Stimulated activated naive CD8-positive, alpha-beta T cell treated with anti-CD3 and anti-CD28 coated beads, Interleukin-15, Interleukin-2, amounts not matched to agents 100 ng/mL and 50 ng/mL, for 24 hours (primary cell): Measurements from ENCODE around the gene SNURF.
"Not testable (repeated sequence)": the region's sequence is repeated elsewhere in the genome, so short reads cannot be mapped to it uniquely, and the experiment has no call there.

Experiments used
- H3K27ac Mint-ChIP-seq: one replicate; pipeline ENCODE4 v1.8.0; 2021; ENCODE audit warnings: mild to moderate bottlenecking, mixed read lengths
- H3K27me3 Mint-ChIP-seq: one replicate; pipeline ENCODE4 v1.8.0; 2021; ENCODE audit warnings: mixed read lengths
- H3K36me3 Mint-ChIP-seq: one replicate; pipeline ENCODE4 v1.8.0; 2021; ENCODE audit warnings: low read depth, mixed read lengths
- H3K4me1 Mint-ChIP-seq: one replicate; pipeline ENCODE4 v1.8.0; 2021; ENCODE audit warnings: low read depth, mixed read lengths
- H3K4me3 Mint-ChIP-seq: one replicate; pipeline ENCODE4 v1.8.0; 2021; ENCODE audit warnings: mild to moderate bottlenecking, mixed read lengths
- H3K9me3 Mint-ChIP-seq: one replicate; pipeline ENCODE4 v1.8.0; 2021; ENCODE audit warnings: mixed read lengths

SNURF gene, protein sequence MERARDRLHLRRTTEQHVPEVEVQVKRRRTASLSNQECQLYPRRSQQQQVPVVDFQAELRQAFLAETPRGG

DNA sequence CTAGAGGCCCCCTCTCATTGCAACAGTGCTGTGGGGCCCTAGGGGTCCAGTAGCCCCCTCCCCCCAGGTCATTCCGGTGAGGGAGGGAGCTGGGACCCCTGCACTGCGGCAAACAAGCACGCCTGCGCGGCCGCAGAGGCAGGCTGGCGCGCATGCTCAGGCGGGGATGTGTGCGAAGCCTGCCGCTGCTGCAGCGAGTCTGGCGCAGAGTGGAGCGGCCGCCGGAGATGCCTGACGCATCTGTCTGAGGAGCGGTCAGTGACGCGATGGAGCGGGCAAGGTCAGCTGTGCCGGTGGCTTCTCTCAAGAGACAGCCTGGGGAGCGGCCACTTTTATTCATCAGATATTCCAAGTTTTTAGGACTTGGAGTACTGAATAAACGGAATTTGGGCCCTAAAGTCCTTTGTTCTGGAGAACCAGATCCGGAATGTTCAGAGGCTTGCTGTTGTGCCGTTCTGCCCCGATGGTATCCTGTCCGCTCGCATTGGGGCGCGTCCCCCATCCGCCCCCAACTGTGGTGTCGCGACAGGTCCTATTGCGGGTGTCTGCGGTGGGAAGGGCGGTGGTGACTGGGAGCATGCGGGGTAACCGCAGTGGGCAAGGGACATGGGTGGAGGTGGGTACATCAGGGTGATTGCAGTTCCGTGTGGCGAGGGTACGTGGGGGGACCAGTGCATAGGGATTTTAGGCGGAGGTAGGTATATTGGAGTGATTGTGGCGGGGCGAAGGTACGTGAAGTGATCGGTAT is at the start of gene SNURF, which contains the start of gene SNRPN:
Gene SNURF (plus strand): TSS at position 205 of the 748 bp plus-strand sequence. CDS start 62 bp downstream, at position 267.
Gene SNRPN (plus strand): TSS at position 205 of the 748 bp plus-strand sequence. CDS start 19,467 bp downstream, outside the sequence.
- Mint-ChIP-seq H3K9me3 (peaks cover 5% of the 10 kb centered on the region), H3K27ac (peak within 1 kb of the TSS; percentile 95), H3K27me3 (no peaks in the 10 kb centered on the region), H3K4me1 (peaks cover 15% of the 10 kb centered on the region), H3K36me3 (peaks cover 6% of the 10 kb centered on the region), H3K4me3 (peak within 1 kb of the TSS; percentile 93)

DNA sequence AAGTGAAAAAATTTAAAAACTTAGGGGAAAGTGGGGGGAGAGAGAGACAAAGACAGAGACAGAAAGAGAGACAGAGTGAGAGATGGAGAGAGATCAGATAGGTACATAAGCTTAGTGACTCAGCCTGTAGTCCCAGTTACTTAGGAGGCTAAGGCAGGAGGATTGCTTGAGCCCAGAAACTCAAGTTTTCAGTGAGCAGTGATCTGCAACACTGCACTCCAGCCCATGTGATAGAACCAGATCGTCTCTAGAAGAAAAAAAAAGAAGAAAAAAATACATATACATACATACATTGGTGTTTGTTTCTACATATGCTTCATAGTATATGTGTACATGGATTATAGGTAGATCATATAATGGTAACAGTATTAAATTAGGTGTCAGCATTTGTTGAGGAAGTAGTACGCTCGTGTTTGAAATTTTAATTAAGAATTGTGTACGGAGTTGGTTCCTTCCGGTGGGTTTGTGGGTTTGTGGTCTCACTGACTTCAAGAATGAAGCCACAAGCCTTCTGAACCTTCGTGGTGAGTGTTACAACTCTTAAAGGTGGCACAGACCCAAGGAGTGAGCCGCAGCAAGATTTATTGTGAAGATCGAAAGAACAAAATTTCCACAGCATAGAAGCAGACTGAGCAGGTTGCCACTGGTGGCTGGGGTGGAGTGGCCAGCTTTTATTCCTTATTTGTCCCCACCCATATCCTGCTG is 38.3 kb upstream of the SNURF start:
- H3K27ac Mint-ChIP-seq, result no peak overlapping the region
- H3K27me3 Mint-ChIP-seq, result no peaks in the 10 kb centered on the region
- H3K4me1 Mint-ChIP-seq, result peaks cover 3% of the 10 kb centered on the region
- no peak overlapping the region for H3K4me3 Mint-ChIP-seq
- peaks cover 30% of the 10 kb centered on the region for H3K9me3 Mint-ChIP-seq
- H3K36me3 Mint-ChIP-seq, result peaks cover 3% of the 10 kb centered on the region

GRCh38 chr15:24917431-24917830 is 37.4 kb upstream of the SNURF start:
- H3K36me3 Mint-ChIP-seq, result peaks cover 3% of the 10 kb centered on the region
- no peaks in the 10 kb centered on the region for H3K27me3 Mint-ChIP-seq
- H3K4me3 Mint-ChIP-seq, result no peak overlapping the region
- no peak overlapping the region for H3K27ac Mint-ChIP-seq
- peaks cover 3% of the 10 kb centered on the region for H3K4me1 Mint-ChIP-seq
- peaks cover 28% of the 10 kb centered on the region for H3K9me3 Mint-ChIP-seq

DNA sequence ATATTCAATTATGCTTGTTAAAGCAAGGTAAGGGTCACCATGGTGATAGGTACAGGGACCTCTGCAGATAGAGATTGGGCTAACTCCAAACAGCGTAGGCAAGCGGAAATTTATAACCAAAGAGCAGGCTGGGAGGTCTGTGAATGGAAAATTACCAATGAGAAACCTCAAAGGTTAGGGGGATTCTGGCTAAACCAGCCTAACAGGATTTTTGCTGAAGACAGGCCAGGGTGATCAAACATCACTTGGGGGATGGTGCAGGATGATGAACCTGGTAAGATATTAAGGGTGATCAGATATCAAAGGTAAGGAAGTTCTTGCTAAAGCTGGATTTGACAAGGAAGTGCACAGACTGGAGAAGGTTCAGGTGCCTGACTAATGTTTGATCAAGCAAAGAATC is 35.3 kb upstream of the SNURF start:
- peaks cover 28% of the 10 kb centered on the region for H3K9me3 Mint-ChIP-seq
- H3K4me3 Mint-ChIP-seq, result no peak overlapping the region
- peaks cover 3% of the 10 kb centered on the region for H3K36me3 Mint-ChIP-seq

GRCh38 chr15:24922781-24923180 is 32.0 kb upstream of the SNURF start:
- H3K4me1 Mint-ChIP-seq, H3K27me3 Mint-ChIP-seq, H3K27ac Mint-ChIP-seq, H3K36me3 Mint-ChIP-seq, H3K4me3 Mint-ChIP-seq: not testable (repeated sequence)
- peaks cover 17% of the 10 kb centered on the region for H3K9me3 Mint-ChIP-seq

More for the DNA sequence above, 35.3 kb upstream of the SNURF start:
- Mint-ChIP-seq H3K4me1 (peaks cover 3% of the 10 kb centered on the region), H3K27me3 (no peaks in the 10 kb centered on the region), H3K27ac (no peak overlapping the region)

- peaks cover 2% of the 10 kb centered on the region for H3K36me3 Mint-ChIP-seq
- peaks cover 23% of the 10 kb centered on the region for H3K9me3 Mint-ChIP-seq
- H3K4me1 Mint-ChIP-seq, result no peaks in the 10 kb centered on the region
- H3K27me3 Mint-ChIP-seq, result peaks cover 2% of the 10 kb centered on the region
- H3K27ac Mint-ChIP-seq, result no peak overlapping the region
- H3K4me3 Mint-ChIP-seq, result no peak overlapping the region
Observed at GRCh38 chr15:24924153-24924552, 30.6 kb upstream of the SNURF start.

GRCh38 chr15:24924621-24925020 is 30.2 kb upstream of the SNURF start:
- H3K9me3 Mint-ChIP-seq, result peaks cover 25% of the 10 kb centered on the region
- peaks cover 3% of the 10 kb centered on the region for H3K36me3 Mint-ChIP-seq
- H3K27me3 Mint-ChIP-seq, result peaks cover 3% of the 10 kb centered on the region
- no peak overlapping the region for H3K27ac Mint-ChIP-seq
- H3K4me3 Mint-ChIP-seq, result no peak overlapping the region
- H3K4me1 Mint-ChIP-seq, result no peaks in the 10 kb centered on the region

DNA sequence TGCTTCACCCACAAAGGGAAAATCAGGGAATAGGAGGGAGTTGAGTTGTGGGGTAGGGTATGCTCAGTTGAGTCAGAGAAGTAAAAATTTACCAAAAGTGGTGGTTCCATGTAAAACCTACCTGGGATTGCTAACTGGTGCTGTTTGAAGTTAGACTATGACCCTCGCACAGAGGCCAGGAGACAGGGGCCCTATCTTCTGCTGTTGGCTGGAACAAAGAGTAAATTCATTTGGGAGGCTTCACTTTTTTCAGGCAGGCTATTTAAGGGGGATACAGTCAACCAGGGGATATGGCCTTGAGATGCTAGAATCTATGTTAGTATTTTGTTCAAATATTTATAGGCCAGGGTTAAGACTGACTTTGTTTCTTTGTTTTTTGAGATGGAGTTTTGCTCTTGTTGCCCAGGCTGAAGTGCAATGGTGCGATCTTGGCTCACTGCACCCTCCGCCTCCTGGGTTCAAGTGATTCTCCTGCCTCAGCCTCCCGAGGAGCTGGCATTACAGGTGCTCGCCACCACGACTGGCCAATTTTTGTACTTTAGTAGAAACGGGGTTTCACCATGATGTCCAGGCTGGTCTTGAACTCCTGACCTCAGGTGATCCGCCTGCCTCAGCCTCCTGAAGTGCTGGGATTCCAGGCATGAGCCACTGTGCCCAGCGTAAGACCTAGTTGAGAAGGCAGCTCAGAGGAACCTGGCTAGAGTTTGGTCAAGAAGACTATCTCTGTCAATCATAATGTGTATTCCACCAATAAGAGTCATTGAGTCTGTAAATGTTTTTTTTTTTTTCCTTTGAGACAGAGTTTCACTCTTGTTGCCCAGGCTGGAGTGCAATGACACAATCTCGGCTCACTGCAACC is 22.7 kb upstream of the SNURF start:
- not testable (repeated sequence) for H3K36me3 Mint-ChIP-seq, H3K27ac Mint-ChIP-seq, H3K4me1 Mint-ChIP-seq, H3K27me3 Mint-ChIP-seq, H3K4me3 Mint-ChIP-seq
- H3K9me3 Mint-ChIP-seq, result peaks cover 31% of the 10 kb centered on the region

GRCh38 chr15:24933716-24934115 is 21.1 kb upstream of the SNURF start:
- Mint-ChIP-seq H3K4me1 (no peaks in the 10 kb centered on the region), H3K4me3 (no peak overlapping the region), H3K9me3 (peaks cover 34% of the 10 kb centered on the region), H3K27ac (no peak overlapping the region), H3K36me3 (peaks cover 3% of the 10 kb centered on the region), H3K27me3 (peaks cover 3% of the 10 kb centered on the region)

- not testable (repeated sequence) for H3K27ac Mint-ChIP-seq, H3K4me3 Mint-ChIP-seq, H3K36me3 Mint-ChIP-seq, H3K27me3 Mint-ChIP-seq, H3K4me1 Mint-ChIP-seq
- peaks cover 37% of the 10 kb centered on the region for H3K9me3 Mint-ChIP-seq
Observed at GRCh38 chr15:24938224-24938623, 16.6 kb upstream of the SNURF start.

- H3K4me1 Mint-ChIP-seq, result no peaks in the 10 kb centered on the region
- H3K9me3 Mint-ChIP-seq, result peaks cover 30% of the 10 kb centered on the region
- no peak overlapping the region for H3K27ac Mint-ChIP-seq
- no peaks in the 10 kb centered on the region for H3K36me3 Mint-ChIP-seq
- no peak overlapping the region for H3K4me3 Mint-ChIP-seq
- no peaks in the 10 kb centered on the region for H3K27me3 Mint-ChIP-seq
Observed at GRCh38 chr15:24940236-24940635, 14.6 kb upstream of the SNURF start.

- Mint-ChIP-seq H3K9me3 (peaks cover 15% of the 10 kb centered on the region), H3K4me3 (no peak overlapping the region), H3K36me3 (no peaks in the 10 kb centered on the region), H3K27ac (no peak overlapping the region), H3K4me1 (no peaks in the 10 kb centered on the region), H3K27me3 (no peaks in the 10 kb centered on the region)
Observed at GRCh38 chr15:24943361-24943760, 11.4 kb upstream of the SNURF start.

DNA sequence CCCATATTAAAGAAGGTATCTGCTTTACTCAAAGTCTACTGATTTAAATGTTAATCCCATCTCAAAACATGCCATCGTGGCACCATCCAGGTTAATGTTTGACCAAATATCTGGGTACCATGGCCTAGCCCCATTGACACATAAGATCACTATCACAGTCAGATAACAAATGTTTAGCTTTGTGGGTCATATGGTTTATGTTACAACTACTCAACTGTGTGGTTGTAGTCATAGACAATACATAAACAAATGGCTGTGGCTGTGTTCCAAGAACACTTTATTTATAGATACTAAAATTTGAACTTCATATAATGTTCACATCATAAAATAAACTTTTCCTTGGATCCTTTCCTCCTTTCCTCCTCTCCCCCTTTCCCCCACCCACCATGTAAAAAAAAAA is 9.8 kb upstream of the SNURF start:
- H3K9me3 Mint-ChIP-seq, result peaks cover 12% of the 10 kb centered on the region
- H3K27ac Mint-ChIP-seq, result no peak overlapping the region
- no peaks in the 10 kb centered on the region for H3K27me3 Mint-ChIP-seq
- H3K4me3 Mint-ChIP-seq, result no peak overlapping the region
- no peaks in the 10 kb centered on the region for H3K36me3 Mint-ChIP-seq
- no peaks in the 10 kb centered on the region for H3K4me1 Mint-ChIP-seq

DNA sequence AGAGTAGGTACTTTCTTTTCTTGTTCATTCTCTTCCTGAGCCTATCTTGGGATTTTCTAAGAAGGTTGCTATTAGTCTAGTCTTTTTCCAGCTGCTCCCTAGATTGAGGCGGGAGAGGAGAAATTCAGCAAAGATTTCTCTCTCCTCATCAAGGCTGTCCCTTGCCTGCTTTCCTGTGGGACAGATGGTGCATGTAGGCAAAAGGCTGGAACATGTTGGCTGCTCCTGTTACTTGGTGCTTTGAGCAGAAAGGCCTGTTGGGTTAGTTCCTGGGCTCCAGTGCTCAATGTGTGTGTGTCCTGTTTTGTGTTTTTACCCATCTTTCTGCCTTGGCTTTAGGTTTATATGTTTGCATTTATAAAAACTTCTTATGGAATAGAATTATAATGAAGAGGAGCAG is 9.1 kb upstream of the SNURF start:
- Mint-ChIP-seq H3K36me3 (no peaks in the 10 kb centered on the region), H3K9me3 (peaks cover 5% of the 10 kb centered on the region), H3K27me3 (no peaks in the 10 kb centered on the region), H3K4me3 (no peak overlapping the region), H3K4me1 (no peaks in the 10 kb centered on the region), H3K27ac (no peak overlapping the region)

GRCh38 chr15:24948495-24948894 is 6.3 kb upstream of the SNURF start:
- Mint-ChIP-seq H3K27me3 (no peaks in the 10 kb centered on the region), H3K27ac (no peak overlapping the region), H3K9me3 (no peaks in the 10 kb centered on the region), H3K4me3 (no peak overlapping the region), H3K4me1 (no peaks in the 10 kb centered on the region), H3K36me3 (peaks cover 4% of the 10 kb centered on the region)
